Esophagus muscularis mucosa (tissue), 3 donors: ENCODE results near the gene TGM3.

ENCODE experiments used
- POLR2A ChIP-seq: fragments of 450-650 bp; IDR thresholded peaks from one replicate; pipeline ENCODE4 v1.6.1; 2017; ENCODE audit warnings: antibody characterized with exemption, moderate library complexity, mild to moderate bottlenecking, low read depth
- POLR2AphosphoS5 ChIP-seq, 2 donors: sonication (generic); formaldehyde crosslinking; IDR thresholded peaks; one replicate each; pipeline ENCODE4 v1.6.1; 2017; ENCODE audit warnings: antibody characterized with exemption in 2 of 2
- TF ChIP-seq, protein P1 (sequence below), 3 experiments: fragments of 200-600 bp in 2 of 3; fragments of 450-650 bp in 1 of 3; sonication (generic) in 2 of 3; IDR thresholded peaks; one replicate each; pipeline ENCODE4 v1.5.1; 2017 to 2019; ENCODE audit warnings: antibody characterized with exemption in 3 of 3, mild to moderate bottlenecking in 2 of 3, moderate library complexity in 1 of 3

DNA sequence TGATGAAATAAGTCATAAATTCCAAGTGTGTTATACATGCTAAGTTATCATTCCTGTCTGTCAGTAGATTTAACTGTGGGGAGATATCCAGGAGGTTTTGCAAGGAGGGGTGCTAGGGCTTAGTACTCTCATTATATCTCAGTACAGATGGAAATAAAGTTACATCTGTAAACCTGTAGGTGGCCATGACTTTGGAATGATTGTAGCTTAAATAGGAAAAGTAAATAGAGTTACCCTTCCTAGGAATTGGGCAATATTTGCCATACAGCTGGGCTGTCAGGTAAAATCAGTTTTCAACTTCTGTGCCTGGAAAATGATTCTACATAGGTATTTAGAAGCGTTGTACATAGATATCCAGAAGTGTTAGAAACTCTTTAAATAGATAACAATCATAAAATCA lies 19.8 kb upstream of the TGM3 start:
- TF ChIP-seq, protein P1, sequence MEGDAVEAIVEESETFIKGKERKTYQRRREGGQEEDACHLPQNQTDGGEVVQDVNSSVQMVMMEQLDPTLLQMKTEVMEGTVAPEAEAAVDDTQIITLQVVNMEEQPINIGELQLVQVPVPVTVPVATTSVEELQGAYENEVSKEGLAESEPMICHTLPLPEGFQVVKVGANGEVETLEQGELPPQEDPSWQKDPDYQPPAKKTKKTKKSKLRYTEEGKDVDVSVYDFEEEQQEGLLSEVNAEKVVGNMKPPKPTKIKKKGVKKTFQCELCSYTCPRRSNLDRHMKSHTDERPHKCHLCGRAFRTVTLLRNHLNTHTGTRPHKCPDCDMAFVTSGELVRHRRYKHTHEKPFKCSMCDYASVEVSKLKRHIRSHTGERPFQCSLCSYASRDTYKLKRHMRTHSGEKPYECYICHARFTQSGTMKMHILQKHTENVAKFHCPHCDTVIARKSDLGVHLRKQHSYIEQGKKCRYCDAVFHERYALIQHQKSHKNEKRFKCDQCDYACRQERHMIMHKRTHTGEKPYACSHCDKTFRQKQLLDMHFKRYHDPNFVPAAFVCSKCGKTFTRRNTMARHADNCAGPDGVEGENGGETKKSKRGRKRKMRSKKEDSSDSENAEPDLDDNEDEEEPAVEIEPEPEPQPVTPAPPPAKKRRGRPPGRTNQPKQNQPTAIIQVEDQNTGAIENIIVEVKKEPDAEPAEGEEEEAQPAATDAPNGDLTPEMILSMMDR (IDR thresholded peaks at IDR 0.05): no peak
- no peak for TF ChIP-seq POLR2AphosphoS5 (IDR thresholded peaks at IDR 0.05)
- no peak for TF ChIP-seq POLR2A
